Measurements from ENCODE around the gene BTAF1. TPM values are rescaled to one million over a fixed set of nuclear protein-coding genes. Genes with fewer than 3 reads are reported as not detected.

Gene BTAF1
- total RNA-seq, 4 donors from 2014 or later: 43.2 to 55.0 (median 46.1) TPM

GRCh38 chr10:91957091-91957490 lies 33.5 kb downstream of the BTAF1 start:
- TF ChIP-seq CTCF (IDR thresholded peaks at IDR 0.05; ENCODE audit: low read depth): no peak

- no peak for TF ChIP-seq CTCF (IDR thresholded peaks at IDR 0.05; ENCODE audit: low read depth)
Observed at GRCh38 chr10:91969297-91969696, 45.7 kb downstream of the BTAF1 start.

GRCh38 chr10:91974960-91975359 lies 51.4 kb downstream of the BTAF1 start:
- TF ChIP-seq CTCF (IDR thresholded peaks at IDR 0.05; ENCODE audit: low read depth): no peak

- no peak for TF ChIP-seq CTCF (IDR thresholded peaks at IDR 0.05; ENCODE audit: low read depth)
Observed at GRCh38 chr10:91975438-91975837, 51.9 kb downstream of the BTAF1 start.

- no peak for TF ChIP-seq CTCF (IDR thresholded peaks at IDR 0.05; ENCODE audit: low read depth)
Observed at GRCh38 chr10:91976317-91977051, 52.9 kb downstream of the BTAF1 start.

- TF ChIP-seq CTCF (IDR thresholded peaks at IDR 0.05; ENCODE audit: low read depth): no peak
Observed at GRCh38 chr10:91977491-91977890, 53.9 kb downstream of the BTAF1 start.

GRCh38 chr10:91978585-91978984 lies 55.0 kb downstream of the BTAF1 start:
- TF ChIP-seq CTCF (IDR thresholded peaks at IDR 0.05; ENCODE audit: low read depth): no peak

Measured in subcutaneous adipose tissue (tissue), 4 donors.